Umbilical cord (tissue), 2 donors: ENCODE data around the gene GABBR2. TPM values are rescaled to one million over a fixed set of nuclear protein-coding genes. Genes with fewer than 3 reads are reported as not detected.

ENCODE experiments used
- DNase-seq: peaks from one replicate; pipeline ENCODE4 v3.0.0-alpha.2; 2015; ENCODE audit warnings: low spot score
- total RNA-seq: library from RNA; depleted of rRNA; stranded (reverse); fragments of >200 nt; gene quantifications from one replicate; pipeline ENCODE4 v1.2.3, GENCODE V29; 2014; ENCODE audit warnings: low replicate concordance; ENCODE audit not compliant: insufficient read depth

GABBR2 gene
- total RNA-seq, 1 donor from 2014 or later: 0.24 TPM

DNA sequence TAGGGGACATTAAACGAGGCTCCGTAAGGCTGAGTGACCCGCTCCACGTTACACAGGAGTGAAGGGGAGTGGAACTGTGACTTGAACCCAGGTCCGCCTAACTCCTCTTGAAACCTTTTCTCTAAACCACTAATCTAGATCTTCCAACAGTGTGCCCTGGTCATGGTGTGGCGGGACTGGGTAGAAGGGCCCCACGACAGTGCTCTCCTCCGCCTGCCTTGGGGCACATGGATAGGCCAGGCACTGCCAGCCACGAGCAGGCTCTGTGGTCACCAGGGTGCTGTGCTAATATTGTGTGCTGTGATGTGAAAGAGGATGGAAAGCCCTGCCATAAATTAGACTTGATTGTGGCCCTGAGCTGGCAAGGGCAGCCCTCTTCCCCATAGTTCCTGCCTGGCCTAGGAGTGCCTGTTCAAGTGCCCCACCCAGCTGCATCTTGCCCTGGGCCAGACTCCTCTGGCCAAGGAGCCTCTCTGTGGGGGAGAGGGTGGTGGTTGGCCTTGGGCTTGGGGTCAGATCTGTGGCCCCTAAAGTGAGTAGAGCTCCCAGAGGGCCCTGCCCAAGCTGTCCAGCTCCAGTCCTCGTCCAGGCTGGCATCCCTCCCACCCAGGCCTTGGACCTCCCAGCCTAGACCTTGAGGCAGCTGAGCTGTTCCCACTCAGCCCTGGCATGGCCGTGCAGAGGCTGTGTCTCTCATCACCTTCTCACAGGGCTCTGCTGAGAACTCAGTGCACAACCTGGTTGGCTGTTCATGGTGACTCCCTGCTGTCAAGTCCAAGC, 385.5 kb downstream of the GABBR2 start:
- no peak for DNase-seq

DNA sequence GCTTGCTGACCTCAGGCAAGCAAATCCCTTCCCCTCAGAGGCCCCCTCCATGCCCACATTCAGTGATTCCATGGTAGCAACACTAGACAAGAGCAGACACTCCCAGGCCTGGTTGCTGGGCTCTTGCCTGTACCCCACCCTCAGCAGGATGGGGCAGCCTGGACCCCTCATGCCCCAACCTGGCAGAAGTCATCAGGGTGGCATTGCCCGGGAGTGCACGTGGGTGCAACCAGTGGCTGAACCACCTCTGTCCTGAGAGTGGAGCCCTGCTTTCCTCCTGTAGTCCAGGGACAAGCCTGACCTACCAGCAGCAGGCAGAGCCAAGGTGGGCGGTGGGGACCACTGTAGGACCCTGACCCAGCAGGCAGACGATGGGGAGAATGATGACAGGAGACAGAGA, 387.5 kb downstream of the GABBR2 start:
- DNase-seq: no peak

DNA sequence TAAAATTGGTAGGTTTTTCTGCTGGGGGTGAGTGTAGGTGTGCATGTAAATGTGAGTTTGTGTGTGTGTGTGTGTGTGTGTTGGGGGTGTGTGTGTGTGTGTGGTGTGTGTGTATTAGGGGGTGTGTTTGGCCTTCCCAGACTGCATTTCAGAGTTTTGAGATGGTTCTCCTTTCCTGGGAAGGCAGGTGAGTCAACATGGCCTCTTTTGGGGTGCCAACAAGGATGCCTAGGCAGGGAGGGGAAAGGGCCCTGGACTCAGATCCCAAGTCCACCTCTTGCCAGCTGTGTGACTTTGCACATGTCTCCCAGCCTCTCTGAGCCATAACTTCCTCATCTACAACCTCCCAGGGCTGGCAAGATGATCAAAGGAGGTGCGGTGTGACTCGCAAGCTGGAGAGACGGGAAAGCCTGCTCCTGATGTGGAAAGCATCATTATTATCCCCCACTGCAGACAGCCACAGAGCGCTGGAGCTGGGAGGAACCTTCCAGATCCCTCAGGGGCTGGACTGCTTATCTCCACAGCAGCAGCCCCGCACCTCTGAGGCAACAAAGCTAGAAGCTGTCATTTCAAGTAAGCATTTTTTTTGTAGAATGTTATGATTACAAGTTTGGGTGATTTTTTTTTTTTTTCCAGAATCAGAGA, 389.8 kb downstream of the GABBR2 start:
- DNase-seq: peak; percentile 23

DNA sequence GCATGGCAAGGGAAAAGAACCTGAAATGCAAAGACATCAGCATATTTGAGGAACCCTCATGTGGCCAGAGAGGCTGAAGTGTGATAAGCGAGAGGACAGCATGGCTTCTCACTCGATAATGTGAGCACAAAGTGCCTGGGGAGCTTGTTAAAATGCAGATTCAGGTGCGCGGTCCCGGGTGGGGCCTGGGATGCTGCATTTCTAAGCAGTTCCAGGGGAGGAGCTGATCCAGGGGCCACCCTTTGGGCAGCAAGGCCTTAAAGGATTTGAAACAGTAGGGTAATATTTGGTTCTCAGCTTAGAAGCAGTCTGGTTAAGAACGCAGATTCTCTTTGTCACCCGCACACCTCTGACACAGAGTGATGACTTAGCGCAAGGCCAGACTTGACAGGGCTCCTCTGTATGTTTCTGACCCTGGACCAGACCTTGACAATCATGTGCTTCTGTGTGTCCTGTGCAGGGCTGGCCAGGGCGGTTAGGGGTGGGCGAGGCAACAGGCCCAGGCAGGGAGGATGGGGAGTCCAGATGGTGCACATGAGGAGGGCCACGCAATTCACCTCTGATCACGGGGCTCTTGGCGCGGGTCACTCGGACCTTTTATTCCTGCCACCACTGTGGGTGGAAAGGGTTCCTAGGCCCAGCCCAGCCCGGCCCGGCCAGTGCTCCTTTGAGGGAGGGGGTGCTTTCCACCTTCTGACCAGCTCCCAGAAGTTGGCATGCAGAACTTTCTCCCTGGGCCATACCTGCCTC, 390.5 kb downstream of the GABBR2 start:
- DNase-seq: no peak

DNA sequence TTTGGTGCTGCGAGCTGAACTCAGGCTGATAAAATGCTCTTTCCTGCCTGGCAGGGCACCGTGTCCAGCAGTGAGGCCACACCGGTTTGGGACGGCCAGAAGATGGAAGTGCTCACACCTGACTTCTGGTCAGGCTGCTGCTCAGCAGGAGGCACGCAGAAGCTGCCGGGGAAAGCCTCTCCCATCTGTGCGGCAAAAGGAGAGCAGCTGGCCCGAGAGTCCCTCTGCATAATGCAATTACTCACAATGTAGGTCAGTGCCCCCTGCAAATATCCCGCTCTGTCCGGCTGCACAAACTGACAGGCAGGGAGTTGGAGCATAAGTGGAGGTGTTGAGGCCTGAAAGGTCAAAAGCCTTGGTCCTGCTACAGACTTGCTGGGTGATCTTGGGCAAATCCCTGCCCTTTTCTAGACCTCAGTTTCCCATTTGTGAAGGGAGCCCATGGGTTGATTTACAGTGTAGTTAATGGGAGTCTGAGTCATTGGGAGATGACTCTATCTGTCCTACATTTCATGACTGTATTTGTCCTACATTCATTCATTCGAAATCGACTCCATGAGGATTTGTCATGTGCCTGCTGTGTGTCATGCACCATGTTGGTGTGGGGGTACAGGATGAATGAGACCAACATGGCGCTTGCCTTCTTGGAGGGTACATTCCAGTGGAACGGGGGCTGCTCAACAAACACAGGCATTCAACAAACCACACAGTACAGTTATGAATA, 391.4 kb downstream of the GABBR2 start:
- DNase-seq: no peak

DNA sequence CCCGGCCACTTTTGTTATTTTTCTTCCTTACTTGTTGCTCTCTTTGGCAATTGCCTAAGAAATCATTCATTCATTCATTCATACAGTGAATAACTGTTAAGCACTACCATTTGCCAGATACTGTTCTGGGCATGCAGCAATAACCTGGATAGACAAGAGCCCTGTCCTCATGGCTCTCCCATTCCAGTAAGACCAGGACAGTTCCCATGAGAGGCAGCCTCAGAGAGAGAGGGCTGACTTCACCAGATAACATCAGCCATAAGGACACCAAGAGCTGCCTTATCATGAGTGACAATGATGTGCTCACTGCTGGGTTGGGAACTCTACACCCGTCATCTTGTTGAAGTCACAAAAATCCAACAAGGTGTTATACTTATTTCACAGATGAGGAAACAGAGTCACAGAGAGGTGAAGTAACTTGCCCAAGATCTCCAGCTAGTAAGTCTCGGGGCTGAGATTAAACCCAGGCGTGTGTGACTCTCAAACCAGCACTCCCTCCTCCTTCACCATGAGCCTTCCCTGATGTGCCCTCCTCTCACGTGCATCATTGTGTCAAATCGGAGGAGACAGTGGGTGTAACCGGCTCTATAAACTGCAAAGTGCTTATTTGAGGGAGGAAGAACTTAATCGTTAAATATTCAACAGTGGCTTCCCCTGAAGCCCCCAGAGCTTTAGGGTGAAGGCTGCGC, 392.1 kb downstream of the GABBR2 start:
- no peak for DNase-seq

DNA sequence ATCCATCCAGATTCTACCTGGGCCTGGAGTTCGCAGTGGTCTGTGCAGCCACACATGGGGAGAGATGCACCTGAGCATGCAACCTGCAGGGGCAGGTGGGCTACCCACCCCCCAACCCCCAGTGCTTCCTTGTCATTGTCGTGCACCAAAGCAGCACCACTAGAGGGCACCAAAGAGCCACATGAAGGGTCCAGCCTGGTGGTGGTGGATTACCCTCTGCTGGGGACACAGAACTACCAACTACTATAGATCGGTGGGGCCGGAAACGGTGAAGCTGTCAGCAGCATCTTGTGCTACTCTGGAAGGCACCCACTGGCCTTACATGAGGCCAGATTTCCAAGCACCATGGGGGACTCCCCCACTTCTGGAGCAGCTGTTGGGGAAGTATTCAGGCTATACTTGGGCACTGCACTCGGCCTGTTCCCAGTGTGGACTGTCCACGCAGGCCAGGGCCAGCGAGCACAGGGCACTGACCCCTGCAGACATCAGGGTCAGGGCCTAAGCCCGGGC, 393.1 kb downstream of the GABBR2 start:
- peak; percentile 83 for DNase-seq

DNA sequence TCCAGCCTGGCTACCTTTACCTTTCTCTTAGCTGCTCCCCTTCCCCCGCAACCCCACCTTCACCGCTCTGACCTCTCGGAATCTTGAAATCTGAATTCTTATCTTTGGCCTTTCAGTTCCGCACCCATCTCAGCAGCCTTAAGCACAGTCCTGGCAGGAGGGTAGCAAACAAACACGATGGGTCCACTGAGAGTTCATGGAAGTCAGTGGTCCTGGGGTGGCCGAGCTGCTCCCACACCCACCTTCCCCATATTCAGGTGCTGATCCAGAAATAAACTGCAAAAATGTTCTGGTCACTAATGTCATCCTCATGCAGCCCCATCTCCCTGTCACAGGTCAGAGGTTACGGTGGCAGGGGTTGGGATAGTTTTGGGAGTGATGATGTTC, 393.7 kb downstream of the GABBR2 start:
- DNase-seq: no peak

DNA sequence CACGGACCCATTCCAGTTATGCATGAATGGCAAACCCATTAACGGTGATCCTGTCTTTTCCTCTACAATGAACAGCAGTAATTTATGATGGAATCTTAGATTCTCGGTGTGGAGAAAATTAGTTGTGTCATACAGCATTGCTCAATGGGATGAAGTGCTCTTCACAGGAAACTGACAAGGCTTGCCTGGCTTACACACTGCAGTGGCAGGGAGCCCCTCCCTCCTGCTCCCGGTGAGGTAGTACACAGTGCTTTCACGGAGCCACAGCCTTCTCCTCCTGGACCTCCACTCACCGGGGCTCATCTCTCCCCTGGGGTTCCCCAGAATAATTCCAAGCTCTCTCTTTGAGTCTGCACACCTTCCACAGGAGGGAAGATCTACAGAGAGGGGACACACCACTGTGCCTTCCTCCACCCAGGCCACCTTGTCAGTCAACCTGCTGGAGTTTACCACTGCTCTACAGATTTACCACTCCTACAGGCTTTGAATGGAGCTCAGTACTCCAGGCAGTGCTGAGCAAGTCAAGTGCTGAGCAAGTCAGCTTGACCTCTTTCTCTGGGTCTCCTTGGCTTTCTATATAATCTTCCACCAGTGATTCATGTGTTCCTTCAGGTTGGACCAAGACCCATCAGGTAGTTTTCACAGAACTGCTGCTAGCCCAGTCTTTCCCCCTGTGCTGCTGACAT, 394.2 kb downstream of the GABBR2 start:
- DNase-seq: no peak

DNA sequence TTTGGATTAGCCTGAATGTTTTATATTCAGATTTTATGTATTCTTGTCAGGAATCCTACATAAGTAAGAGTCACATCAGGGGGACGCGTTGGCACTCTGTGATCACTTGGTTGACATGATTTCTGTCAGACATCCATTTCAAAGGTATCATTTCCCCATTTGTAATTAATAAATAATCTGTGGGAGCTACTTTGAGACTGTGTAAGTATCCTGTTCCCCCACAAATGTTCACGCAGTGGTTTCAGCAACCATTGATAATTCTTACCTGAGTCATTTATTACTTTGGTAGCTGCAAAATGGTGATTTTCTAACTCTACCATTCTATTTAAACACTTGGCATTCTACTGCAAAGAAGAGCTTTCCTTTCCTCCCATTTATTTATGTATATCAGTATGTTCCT, 396.4 kb downstream of the GABBR2 start:
- no peak for DNase-seq

DNA sequence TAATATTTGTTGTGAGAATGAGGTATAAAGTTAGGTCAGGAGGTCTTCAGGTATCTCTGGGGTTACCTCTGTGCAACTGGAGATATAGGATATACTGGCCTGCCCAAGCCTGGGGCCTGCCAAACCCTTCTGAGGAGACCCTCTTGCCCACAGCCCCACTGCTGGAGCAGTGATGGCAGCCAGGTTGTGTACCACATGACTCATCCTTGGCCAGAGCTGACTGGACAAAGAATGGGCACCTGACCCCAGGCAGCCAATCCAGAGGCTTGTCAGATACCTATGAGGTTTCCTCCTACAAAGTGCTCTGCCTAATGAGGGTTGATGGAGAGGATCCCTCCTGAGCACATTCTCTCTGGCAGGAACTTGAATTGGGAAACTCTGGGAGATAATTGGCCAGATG, 397.2 kb downstream of the GABBR2 start:
- DNase-seq: no peak

DNA sequence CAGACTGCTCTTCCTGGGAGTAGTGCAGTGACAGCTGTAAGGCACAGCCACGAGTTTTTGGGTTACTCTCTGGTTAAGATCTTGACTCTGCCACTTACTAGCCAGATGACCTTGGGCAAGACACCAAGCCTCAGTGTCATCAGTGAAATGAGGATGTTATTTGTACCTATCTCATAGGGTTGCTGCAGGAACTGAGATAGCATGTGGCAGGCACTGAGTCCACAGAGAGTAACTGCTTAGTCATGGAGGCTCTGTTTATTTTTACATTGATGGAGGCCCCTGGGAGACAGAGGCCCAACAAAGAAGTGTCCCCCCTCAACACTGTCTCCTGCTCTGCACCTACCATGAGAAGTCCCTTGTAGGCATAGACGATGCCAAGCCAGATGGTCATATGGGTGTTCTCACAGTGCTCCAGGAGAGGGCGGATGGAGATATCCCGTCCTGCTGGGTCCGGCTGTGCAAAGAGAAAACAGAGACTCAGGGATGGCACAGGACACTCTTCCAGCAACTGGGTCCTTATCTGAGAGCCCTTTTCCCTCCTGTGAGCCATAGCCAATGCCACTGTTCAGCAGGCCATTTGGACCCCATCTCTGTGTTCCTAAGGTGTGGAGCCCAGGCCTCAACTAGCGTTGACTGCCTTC, 397.9 kb downstream of the GABBR2 start:
- DNase-seq: no peak

DNA sequence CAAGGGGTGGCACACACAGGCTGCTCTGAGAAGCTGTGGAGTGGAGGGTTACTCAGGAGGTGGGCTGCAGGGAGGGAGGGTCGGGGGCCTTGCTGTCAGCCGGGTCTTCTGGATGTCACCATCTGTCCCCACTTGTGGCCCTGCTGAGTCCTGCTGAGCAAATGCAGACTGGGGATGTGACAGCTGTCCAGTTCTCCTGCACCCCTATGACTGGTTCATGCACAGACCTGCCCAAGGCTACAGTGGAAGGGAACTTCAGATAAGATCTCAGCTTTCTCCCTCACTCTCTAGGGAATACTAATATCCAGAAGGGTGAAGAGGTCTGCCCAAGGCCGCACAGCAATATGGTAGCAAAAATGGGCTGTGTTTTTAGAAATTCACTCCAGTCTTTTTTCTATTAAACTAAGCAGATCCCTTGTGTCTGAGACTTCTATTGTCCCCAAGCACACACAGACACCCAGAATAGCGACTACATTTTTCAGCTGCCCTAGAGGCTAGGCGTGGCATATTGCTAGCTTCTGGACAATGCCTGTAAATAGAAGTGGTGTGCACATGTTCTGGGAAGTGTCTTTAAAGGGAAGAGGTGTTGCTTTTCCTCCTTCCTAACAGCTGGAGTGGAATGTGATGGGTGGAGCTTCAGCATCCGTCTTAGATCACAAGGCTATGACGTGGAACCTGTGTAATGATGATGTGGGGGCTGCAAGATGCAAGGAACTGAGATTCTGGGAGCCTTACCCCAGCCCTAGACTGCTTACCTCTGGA, 402.2 kb downstream of the GABBR2 start:
- DNase-seq: no peak

DNA sequence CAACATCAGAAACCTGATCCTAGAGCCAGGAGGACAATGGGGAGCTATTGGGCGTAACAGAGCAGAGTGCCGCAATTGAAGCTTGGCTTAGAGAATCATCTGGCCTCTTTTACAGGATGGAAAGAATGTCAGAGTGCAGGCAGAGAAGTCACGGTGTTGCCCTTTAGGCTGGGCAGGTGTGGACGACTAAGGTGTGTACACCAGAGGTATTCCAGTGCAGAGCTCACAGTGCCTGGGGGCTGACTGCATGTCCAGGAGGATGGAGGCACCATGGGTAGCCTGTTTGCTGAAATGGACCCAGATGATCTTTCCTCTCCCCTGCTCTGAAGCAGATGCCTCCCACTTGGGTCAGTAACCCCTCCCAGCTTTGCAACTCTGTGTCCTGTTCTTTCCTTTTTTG, 404.4 kb downstream of the GABBR2 start:
- DNase-seq: no peak

DNA sequence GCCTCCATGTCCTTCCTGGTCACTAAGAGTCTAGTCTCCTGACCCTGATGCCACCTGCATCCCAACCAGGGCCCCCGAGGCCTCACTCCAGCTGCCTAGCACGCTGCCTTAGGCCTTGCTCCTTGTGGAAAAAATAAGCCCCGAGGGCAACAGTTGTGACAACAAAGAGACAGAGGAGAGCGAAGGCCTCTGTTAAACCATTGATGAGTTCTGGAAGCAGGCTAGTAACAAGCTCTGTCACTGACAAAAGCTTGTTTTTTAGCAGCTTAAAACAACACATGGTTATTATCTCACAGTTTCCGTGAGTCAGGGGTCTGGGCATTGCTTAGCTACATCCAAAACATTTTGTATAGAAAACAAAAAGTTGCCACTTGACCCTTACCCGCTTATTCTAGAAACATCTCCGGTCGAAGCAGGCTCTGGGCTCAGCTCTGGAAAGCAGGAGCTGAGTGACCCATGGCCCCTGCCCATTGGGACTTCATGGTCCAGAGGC, 405.1 kb downstream of the GABBR2 start:
- DNase-seq: no peak

DNA sequence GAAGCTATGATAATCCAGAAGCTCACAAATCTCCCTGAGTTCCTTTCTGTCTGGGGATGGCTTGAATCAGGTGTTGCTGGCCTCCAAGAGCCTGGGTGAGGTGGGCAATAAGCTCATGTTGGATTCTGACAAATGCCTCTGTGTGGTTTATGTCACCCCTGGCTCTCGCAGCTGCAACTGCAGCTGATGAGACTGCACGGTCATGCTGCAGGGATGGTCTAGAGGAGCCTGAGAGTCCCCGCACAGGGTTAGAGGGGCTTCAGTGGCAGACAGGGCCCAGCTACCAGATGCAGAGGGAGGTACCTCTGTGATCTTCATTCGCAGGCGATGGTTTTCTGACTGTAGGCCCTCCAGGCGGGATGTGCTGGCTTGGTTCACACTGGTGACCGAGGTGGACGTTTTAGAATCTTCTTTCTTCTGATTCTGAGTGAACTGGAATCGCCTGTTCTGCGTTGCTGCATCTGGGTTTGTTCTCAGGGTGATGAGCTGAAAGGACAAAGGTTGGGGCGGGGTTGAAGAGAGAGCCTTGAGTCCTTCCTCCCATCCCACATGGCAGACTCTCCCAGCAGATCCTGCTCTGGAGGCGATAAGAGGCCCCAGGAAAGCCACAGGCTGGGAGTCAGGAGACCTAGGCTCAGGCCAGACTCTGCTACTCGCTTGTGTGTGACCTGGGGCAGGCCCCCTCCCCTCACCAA, 405.6 kb downstream of the GABBR2 start:
- no peak for DNase-seq

DNA sequence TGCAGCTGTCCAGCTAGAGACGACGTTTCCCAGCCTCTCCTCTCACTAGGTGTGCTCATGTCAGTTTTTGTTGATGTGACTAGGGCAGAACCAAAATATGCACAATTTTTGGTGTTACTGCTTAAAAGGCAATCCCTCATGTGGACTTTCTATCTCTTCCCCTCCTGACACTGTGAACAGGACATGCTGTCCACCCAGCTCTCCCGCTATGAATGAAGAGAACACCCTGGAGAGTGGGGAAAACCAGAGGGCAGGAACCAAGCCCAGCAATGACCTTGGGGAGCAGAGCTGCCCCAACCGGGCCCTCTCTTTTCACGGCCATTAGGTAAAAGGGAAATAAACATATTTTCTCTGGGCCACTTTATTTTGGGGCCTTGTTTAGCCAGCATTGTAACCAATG, 406.6 kb downstream of the GABBR2 start:
- DNase-seq: no peak

DNA sequence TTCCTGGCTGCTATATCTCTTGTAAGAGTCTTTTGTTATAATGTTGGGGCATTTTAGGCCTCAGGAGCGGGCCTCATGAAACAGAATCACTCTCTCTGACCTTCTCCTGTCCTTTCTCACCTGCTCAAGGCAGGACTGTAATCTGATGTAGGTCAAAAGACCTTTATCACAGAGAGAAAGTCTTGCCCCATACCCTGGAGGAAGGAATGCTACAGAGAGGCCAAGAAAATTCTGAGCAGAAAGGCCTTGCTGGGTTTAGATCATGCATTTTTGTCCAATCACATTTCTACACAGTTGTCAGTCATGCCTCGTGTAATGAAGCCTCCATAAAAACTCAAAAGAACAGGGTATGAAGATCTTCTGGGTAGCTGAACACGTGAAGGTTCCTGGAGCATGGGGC, 408.1 kb downstream of the GABBR2 start:
- DNase-seq: no peak

DNA sequence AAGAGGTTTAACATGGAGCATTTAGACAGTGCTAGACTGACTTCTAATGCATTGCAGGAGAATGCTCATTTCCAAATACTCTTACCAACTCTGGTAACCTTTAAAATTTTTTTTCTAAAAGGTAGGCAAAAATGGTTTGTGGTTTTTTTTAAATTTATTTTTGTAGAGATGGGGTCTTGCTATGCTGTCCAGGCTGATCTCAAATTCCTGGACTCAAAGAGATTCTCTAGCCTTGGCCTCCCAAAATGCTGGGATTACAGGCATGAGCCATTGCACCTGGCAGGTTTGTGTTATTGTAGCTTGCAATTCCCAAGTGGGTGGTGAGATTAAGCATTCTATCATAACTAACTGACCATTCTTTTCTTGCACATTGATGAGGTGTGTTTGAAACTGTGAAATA, 410.3 kb downstream of the GABBR2 start:
- DNase-seq: no peak
